H9 (cell line): ENCODE measurements around the gene KCNN2. TPM values are rescaled to one million over a fixed set of nuclear protein-coding genes. Genes with fewer than 3 reads are reported as not detected.

ENCODE experiments used
- DNase-seq: peaks from one replicate; pipeline ENCODE4 v3.0.0-alpha.2; 2017
- H2AFZ ChIP-seq: one replicate; pipeline ENCODE4 v1.6.1; 2013; ENCODE audit warnings: mild to moderate bottlenecking, low read length, control low read depth, moderate library complexity
- H2AK5ac ChIP-seq: 2 replicates; pipeline ENCODE4 v1.6.1; 2013; ENCODE audit warnings: low read length, control low read depth, mixed read lengths; ENCODE audit not compliant: insufficient read length
- H2BK120ac ChIP-seq: one replicate; pipeline ENCODE4 v1.6.1; 2013; ENCODE audit warnings: low read depth, mild to moderate bottlenecking, low read length, control low read depth, inconsistent platforms; ENCODE audit not compliant: poor library complexity, severe bottlenecking
- H2BK12ac ChIP-seq: 2 replicates; pipeline ENCODE4 v1.6.1; 2013; ENCODE audit warnings: low read length, control low read depth, mixed read lengths, low read depth; ENCODE audit not compliant: insufficient read length
- H2BK15ac ChIP-seq: 2 replicates; pipeline ENCODE4 v1.6.1; 2013; ENCODE audit warnings: low read depth, low read length, control low read depth
- H2BK20ac ChIP-seq: one replicate; pipeline ENCODE4 v1.6.1; 2013; ENCODE audit warnings: low read depth, mild to moderate bottlenecking, low read length, control low read depth, inconsistent platforms; ENCODE audit not compliant: poor library complexity, severe bottlenecking
- H2BK5ac ChIP-seq: 2 replicates; pipeline ENCODE4 v1.6.1; 2013; ENCODE audit warnings: low read length, control low read depth, mixed read lengths; ENCODE audit not compliant: insufficient read length
- H3K14ac ChIP-seq: 2 replicates; pipeline ENCODE4 v1.6.1; 2013; ENCODE audit warnings: low read length, control low read depth; ENCODE audit not compliant: insufficient read depth
- H3K18ac ChIP-seq: 2 replicates; pipeline ENCODE4 v1.6.1; 2013; ENCODE audit warnings: low read depth, mild to moderate bottlenecking, mixed read lengths, low read length, control low read depth; ENCODE audit not compliant: insufficient read length
- H3K23ac ChIP-seq: 2 replicates; pipeline ENCODE4 v1.6.1; 2013; ENCODE audit warnings: low read length, control low read depth, mixed read lengths, low read depth; ENCODE audit not compliant: insufficient read length
- H3K23me2 ChIP-seq: 2 replicates; pipeline ENCODE4 v1.6.1; 2013; ENCODE audit warnings: low read depth, mild to moderate bottlenecking, mixed read lengths, low read length, control low read depth; ENCODE audit not compliant: insufficient read length, poor library complexity, severe bottlenecking
- H3K27ac ChIP-seq: 2 replicates; pipeline ENCODE4 v1.5.1; 2013; ENCODE audit warnings: low read length, control low read depth, mixed read lengths, low read depth; ENCODE audit not compliant: insufficient read length
- H3K27me3 ChIP-seq: 2 replicates; pipeline ENCODE4 v1.6.1; 2013; ENCODE audit warnings: low read length, control low read depth, inconsistent platforms; ENCODE audit not compliant: insufficient read depth
- H3K4ac ChIP-seq: 2 replicates; pipeline ENCODE4 v1.6.1; 2013; ENCODE audit warnings: low read depth, mild to moderate bottlenecking, control low read depth, inconsistent platforms, low read length, moderate library complexity
- H3K4me1 ChIP-seq: 2 replicates; pipeline ENCODE4 v1.6.1; 2013; ENCODE audit warnings: low read length, control low read depth, inconsistent platforms; ENCODE audit not compliant: insufficient read depth
- H3K4me2 ChIP-seq: 2 replicates; pipeline ENCODE4 v1.6.1; 2013; ENCODE audit warnings: low read length, control low read depth, mixed read lengths; ENCODE audit not compliant: insufficient read length, insufficient read depth
- H3K56ac ChIP-seq: 2 replicates; pipeline ENCODE4 v1.6.1; 2013; ENCODE audit warnings: low read depth, mild to moderate bottlenecking, mixed read lengths, low read length, control low read depth; ENCODE audit not compliant: insufficient read length
- H3K79me1 ChIP-seq: 2 replicates; pipeline ENCODE4 v1.6.1; 2013; ENCODE audit warnings: low read depth, mild to moderate bottlenecking, moderate library complexity, low read length, control low read depth, inconsistent platforms; ENCODE audit not compliant: insufficient read depth, poor library complexity, severe bottlenecking
- H3K79me2 ChIP-seq: 2 replicates; pipeline ENCODE4 v1.6.1; 2013; ENCODE audit warnings: low read length, control low read depth, inconsistent platforms; ENCODE audit not compliant: insufficient read depth
- H3K9ac ChIP-seq: 2 replicates; pipeline ENCODE4 v1.6.1; 2013; ENCODE audit warnings: low read length, control low read depth, mixed read lengths; ENCODE audit not compliant: insufficient read length; ENCODE audit errors: extremely low read depth
- H3K9me3 ChIP-seq: one replicate; pipeline ENCODE4 v1.6.1; 2013; ENCODE audit warnings: low read depth, low read length, inconsistent platforms; ENCODE audit not compliant: control insufficient read depth
- H3T11ph ChIP-seq: one replicate; pipeline ENCODE4 v1.6.1; 2013; ENCODE audit warnings: mild to moderate bottlenecking, low read length, control low read depth, inconsistent platforms
- H4K20me1 ChIP-seq: one replicate; pipeline ENCODE4 v1.6.1; 2013; ENCODE audit not compliant: control insufficient read depth, insufficient read length, insufficient read depth
- H4K5ac ChIP-seq: 2 replicates; pipeline ENCODE4 v1.6.1; 2013; ENCODE audit warnings: low read depth, mild to moderate bottlenecking, mixed read lengths, low read length, control low read depth; ENCODE audit not compliant: insufficient read length
- H4K8ac ChIP-seq: replicated peaks from 2 replicates; pipeline ENCODE4 v1.6.1; 2013; ENCODE audit warnings: low read length, control low read depth, mixed read lengths, low read depth; ENCODE audit not compliant: insufficient read length
- H4K91ac ChIP-seq: 2 replicates; pipeline ENCODE4 v1.6.1; 2013; ENCODE audit warnings: low read depth, mild to moderate bottlenecking, moderate library complexity, mixed read lengths, low read length, control low read depth; ENCODE audit not compliant: insufficient read length
- H3K27ac Mint-ChIP-seq, 3 experiments: 2 replicates in 2 of 3; 3 replicates in 1 of 3; pipeline ENCODE4 v1.8.0; 2020 to 2021; ENCODE audit warnings: mixed read lengths in 3 of 3, mild to moderate bottlenecking in 1 of 3, moderate library complexity in 1 of 3
- H3K27me3 Mint-ChIP-seq: 2 replicates; pipeline ENCODE4 v1.8.0; 2021; ENCODE audit warnings: low read depth, mild to moderate bottlenecking, moderate library complexity, mixed read lengths
- H3K36me3 Mint-ChIP-seq, 3 experiments: 2 replicates in 2 of 3; 3 replicates in 1 of 3; pipeline ENCODE4 v1.8.0; 2020 to 2021; ENCODE audit warnings: low read depth in 3 of 3, mixed read lengths in 3 of 3; ENCODE audit not compliant: insufficient read depth in 1 of 3
- H3K4me1 Mint-ChIP-seq, 2 experiments: 2 replicates each; pipeline ENCODE4 v1.8.0; 2020; ENCODE audit warnings: mixed read lengths in 2 of 2
- H3K4me3 Mint-ChIP-seq, 2 experiments: 2 replicates in 1 of 2; 3 replicates in 1 of 2; pipeline ENCODE4 v1.8.0; 2020 to 2021; ENCODE audit warnings: mild to moderate bottlenecking in 2 of 2, mixed read lengths in 2 of 2, moderate library complexity in 1 of 2
- H3K9me3 Mint-ChIP-seq, 2 experiments: 2 replicates in 1 of 2; 3 replicates in 1 of 2; pipeline ENCODE4 v1.8.0; 2020; ENCODE audit warnings: mild to moderate bottlenecking in 2 of 2, mixed read lengths in 2 of 2, moderate library complexity in 1 of 2
- CTCF ChIP-seq: fragments of 200-600 bp; sonication (generic); conservative IDR thresholded peaks from 3 replicates; pipeline ENCODE4 v1.8.0; 2021; ENCODE audit warnings: antibody characterized with exemption, mild to moderate bottlenecking
- WGBS: extraction: QIAGEN DNeasy Blood & Tissue Kit; methylation state at CpG from one replicate; pipeline ENCODE4 v1.1.7; 2013; ENCODE audit warnings: missing lambda C conversion rate, low lambda C conversion rate, mixed read lengths; ENCODE audit not compliant: insufficient read length; ENCODE audit errors: extremely low coverage; 5-methylcytosine and 5-hydroxymethylcytosine counted together
- total RNA-seq: library from RNA; stranded (reverse); gene quantifications from 2 replicates; pipeline ENCODE4 v1.2.1, GENCODE V29; 2021

KCNN2 gene
- total RNA-seq, 1 experiment from 2014 or later = 21.0 TPM

- Histone ChIP-seq H3K27ac (no peak overlapping the region), H3K4ac (no peak overlapping the region; the same call in 1 of the 2 replicates), H3T11ph (peak overlapping the region; percentile 29), H2BK5ac (no peak overlapping the region), H3K23me2 (no peaks in the 10 kb centered on the region), H3K4me1 (peaks cover 7% of the 10 kb centered on the region; the same call in 1 of the 2 replicates), H4K8ac (no peak overlapping the region), H4K91ac (no peak overlapping the region), H2BK20ac (no peak overlapping the region), H3K9ac (no peak overlapping the region), H3K18ac (no peak overlapping the region), H2BK12ac (no peak overlapping the region), H2BK120ac (peak overlapping the region; percentile 85), H3K14ac (no peak overlapping the region), H3K9me3 (no peaks in the 10 kb centered on the region), H3K79me1 (peaks cover 2% of the 10 kb centered on the region), H2AFZ (no peak overlapping the region), H3K56ac (no peak overlapping the region), H4K5ac (no peak overlapping the region), H2BK15ac (no peak overlapping the region), H3K27me3 (no peaks in the 10 kb centered on the region), H4K20me1 (no peaks in the 10 kb centered on the region), H2AK5ac (no peak overlapping the region), H3K4me2 (no peak overlapping the region), H3K79me2 (no peaks in the 10 kb centered on the region; the same call in 1 of the 2 replicates), H3K23ac (no peak overlapping the region)
- H3K4me3 Mint-ChIP-seq = no peak overlapping the region
- H3K36me3 Mint-ChIP-seq = peaks cover 3 to 9% (median 5%) of the 10 kb centered on the region in 3 experiments; a peak in 4 of 7 replicates
- WGBS = no CpG with 5 or more reads among the region's 2 CpGs
- peak overlapping the region in 2 of 3 experiments; percentile 38 to 91; a peak in 2 of 7 replicates for H3K27ac Mint-ChIP-seq
- no peak for DNase-seq
- H3K27me3 Mint-ChIP-seq = no peaks in the 10 kb centered on the region
- H3K4me1 Mint-ChIP-seq = peaks cover 53 to 61% of the 10 kb centered on the region in 2 experiments
- H3K9me3 Mint-ChIP-seq = no peaks in the 10 kb centered on the region; a peak in 1 of 5 replicates
- no peak for TF ChIP-seq CTCF
These were observed 76.1 kb downstream of the KCNN2 start for GRCh38 chr5:114437936-114438335.
